Keratinocyte (primary cell): Measurements from ENCODE around the gene NOS1AP.

ENCODE experiments used
- EZH2 ChIP-seq: IDR thresholded peaks from one replicate; pipeline ENCODE4 v1.6.1; 2012; ENCODE audit warnings: inconsistent platforms, mild to moderate bottlenecking, low read length, moderate library complexity
- TF ChIP-seq, protein P1 (sequence below), 3 experiments: IDR thresholded peaks in 1 of 3; conservative IDR thresholded peaks in 1 of 3; optimal IDR thresholded peaks in 1 of 3; 2 replicates in 2 of 3; 3 replicates in 1 of 3; pipeline versions ENCODE3 to v1.5.1; 2011; ENCODE audit warnings: low read length in 3 of 3, mild to moderate bottlenecking in 3 of 3, moderate library complexity in 2 of 3, control low read depth in 1 of 3, inconsistent platforms in 1 of 3; ENCODE audit not compliant: insufficient read depth in 2 of 3; ENCODE audit errors: extremely low read depth in 1 of 3

DNA sequence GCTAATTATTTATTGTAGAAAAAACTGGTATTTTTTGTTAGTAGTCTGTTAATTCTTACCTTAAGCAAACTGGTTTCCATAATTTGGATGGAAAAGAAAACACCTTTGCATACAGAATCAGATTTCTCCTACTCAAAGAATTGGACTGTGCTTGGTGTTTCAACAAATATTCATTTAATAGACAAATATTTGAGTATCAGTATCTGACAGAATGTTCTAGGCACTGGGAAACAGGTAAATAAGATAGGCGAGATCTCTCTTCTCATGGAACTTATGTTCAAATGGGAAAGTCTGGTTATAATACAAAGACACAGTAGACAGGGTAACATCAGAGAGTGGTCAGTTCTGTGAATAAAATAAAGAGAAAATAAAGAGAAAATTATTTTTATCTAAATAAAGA lies 119.9 kb downstream of the NOS1AP start:
- TF ChIP-seq, protein P1, sequence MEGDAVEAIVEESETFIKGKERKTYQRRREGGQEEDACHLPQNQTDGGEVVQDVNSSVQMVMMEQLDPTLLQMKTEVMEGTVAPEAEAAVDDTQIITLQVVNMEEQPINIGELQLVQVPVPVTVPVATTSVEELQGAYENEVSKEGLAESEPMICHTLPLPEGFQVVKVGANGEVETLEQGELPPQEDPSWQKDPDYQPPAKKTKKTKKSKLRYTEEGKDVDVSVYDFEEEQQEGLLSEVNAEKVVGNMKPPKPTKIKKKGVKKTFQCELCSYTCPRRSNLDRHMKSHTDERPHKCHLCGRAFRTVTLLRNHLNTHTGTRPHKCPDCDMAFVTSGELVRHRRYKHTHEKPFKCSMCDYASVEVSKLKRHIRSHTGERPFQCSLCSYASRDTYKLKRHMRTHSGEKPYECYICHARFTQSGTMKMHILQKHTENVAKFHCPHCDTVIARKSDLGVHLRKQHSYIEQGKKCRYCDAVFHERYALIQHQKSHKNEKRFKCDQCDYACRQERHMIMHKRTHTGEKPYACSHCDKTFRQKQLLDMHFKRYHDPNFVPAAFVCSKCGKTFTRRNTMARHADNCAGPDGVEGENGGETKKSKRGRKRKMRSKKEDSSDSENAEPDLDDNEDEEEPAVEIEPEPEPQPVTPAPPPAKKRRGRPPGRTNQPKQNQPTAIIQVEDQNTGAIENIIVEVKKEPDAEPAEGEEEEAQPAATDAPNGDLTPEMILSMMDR (optimal IDR thresholded peaks at IDR 0.05 in 1 of 3, IDR thresholded peaks at IDR 0.05 in 1 of 3, conservative IDR thresholded peaks at IDR 0.05 in 1 of 3; ENCODE audit: extremely low read depth in 1 of 3, insufficient read depth in 2 of 3, low read length in 3 of 3), result no peak
- TF ChIP-seq EZH2, result no peak
